NCI-H2196 (cell line): Measurements from ENCODE around the gene NRXN2.

ENCODE experiments used
- DNase-seq: peaks from one replicate; lab custom pipeline; 2025; ENCODE audit not compliant: unreplicated experiment; lab: John Stamatoyannopoulos, UW

NRXN2 gene

GRCh38 chr11:64723117-64723906 is at the start of gene NRXN2:
Gene NRXN2 (minus strand): TSS chr11:64723197. CDS start chr11:64713699, 9,498 bp downstream.
- DNase-seq = peak; percentile 90

- DNase-seq = no peak
Measured at GRCh38 chr11:64772303-64773018, 49.5 kb upstream of the NRXN2 start.

- no peak for DNase-seq
Measured at GRCh38 chr11:64771861-64772260, 48.9 kb upstream of the NRXN2 start.

- DNase-seq = no peak
Measured at GRCh38 chr11:64770120-64770519, 47.1 kb upstream of the NRXN2 start.

- no peak for DNase-seq
Measured at GRCh38 chr11:64769283-64769682, 46.3 kb upstream of the NRXN2 start.

- no peak for DNase-seq
Measured at GRCh38 chr11:64768300-64768694, 45.3 kb upstream of the NRXN2 start.

- DNase-seq = peak; percentile 83
Measured at GRCh38 chr11:64767344-64768299, 44.6 kb upstream of the NRXN2 start.

GRCh38 chr11:64766881-64767280 is 43.9 kb upstream of the NRXN2 start:
- no peak for DNase-seq

- DNase-seq = no peak
Measured at GRCh38 chr11:64765851-64766665, 43.1 kb upstream of the NRXN2 start.

GRCh38 chr11:64765291-64765850 is 42.4 kb upstream of the NRXN2 start:
- no peak for DNase-seq

- DNase-seq = no peak
Measured at GRCh38 chr11:64764753-64765152, 41.8 kb upstream of the NRXN2 start.

GRCh38 chr11:64764040-64764611 is 41.1 kb upstream of the NRXN2 start:
- no peak for DNase-seq

- DNase-seq = no peak
Measured at GRCh38 chr11:64763526-64764039, 40.6 kb upstream of the NRXN2 start.

GRCh38 chr11:64762674-64763525 is 39.9 kb upstream of the NRXN2 start:
- peak; percentile 20 for DNase-seq

- DNase-seq = no peak
Measured at GRCh38 chr11:64762277-64762673, 39.3 kb upstream of the NRXN2 start.

GRCh38 chr11:64760759-64761420 is 37.9 kb upstream of the NRXN2 start:
- no peak for DNase-seq

- DNase-seq = no peak
Measured at GRCh38 chr11:64759722-64760719, 37.0 kb upstream of the NRXN2 start, which contains the start of gene PYGM. Gene PYGM (minus strand): TSS chr11:64759974. CDS start chr11:64759898, 76 bp downstream.
